Measurements from ENCODE around the gene TMEM170B.

GRCh38 chr6:11500008-11500407, 37.5 kb upstream of the TMEM170B start:
- TF ChIP-seq POLR2A (IDR thresholded peaks at IDR 0.05): no peak
- TF ChIP-seq CTCF (IDR thresholded peaks at IDR 0.05 in 4 of 5, conservative IDR thresholded peaks at IDR 0.05 in 1 of 5): no peak

All from gastrocnemius medialis (tissue), 4 donors.